GM18498 (cell line): ENCODE results near the gene ZNF598.

Experiments
- ATAC-seq: cut with Tn5 transposase; IDR thresholded peaks from one replicate; pipeline ENCODE4 v1.9.1; 2021; ENCODE audit warnings: mild to moderate bottlenecking, moderate library complexity; ENCODE audit not compliant: unreplicated experiment

ZNF598 gene

DNA sequence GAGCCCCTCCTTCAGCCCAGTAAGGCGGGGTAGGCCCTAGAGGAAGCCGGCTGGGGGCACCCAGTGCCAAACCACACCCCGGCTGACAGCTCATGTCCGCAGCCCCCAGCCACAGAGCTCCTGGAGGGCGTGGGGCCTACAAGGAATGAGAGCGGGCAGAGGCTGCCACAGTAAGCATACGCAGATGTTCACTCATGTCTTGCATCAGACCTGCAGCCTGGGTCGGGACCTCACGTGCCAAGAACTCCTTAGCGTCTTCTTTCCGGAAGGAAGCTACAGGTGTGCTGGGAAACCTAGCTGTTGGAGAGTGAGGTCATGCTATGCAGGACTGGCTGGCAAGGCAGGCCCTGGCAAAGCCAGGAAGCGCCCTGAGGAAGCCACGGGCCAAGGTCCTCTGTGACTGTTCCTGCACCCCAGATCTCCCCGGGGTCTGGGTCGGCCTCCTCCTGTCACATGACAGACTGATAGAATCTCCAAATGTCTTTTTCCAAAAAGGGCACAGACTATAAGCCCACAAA is 1.6 kb downstream of the ZNF598 start:
- ATAC-seq = no peak

GRCh38 chr16:2007081-2007836 is 2.4 kb downstream of the ZNF598 start:
- no peak for ATAC-seq

DNA sequence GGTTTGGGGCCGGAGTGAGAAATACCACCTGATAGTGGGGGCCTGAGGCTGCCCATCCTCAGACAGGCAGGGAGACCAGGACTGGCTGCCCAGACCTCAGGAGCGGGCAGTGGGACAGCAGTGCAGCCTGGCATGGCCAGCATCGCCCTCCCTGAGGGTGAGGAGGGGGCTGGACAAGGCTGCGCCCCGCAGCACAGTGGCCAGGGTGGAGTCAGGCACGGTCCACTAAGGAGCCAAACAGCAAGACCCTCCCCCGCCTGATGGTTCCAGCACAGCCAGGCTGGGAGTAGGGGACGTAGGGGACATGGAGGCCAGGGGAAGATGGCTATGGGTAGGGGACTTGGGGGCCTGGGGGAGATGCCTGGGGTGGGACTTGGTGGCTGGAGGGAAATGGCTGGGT is 3.3 kb downstream of the ZNF598 start:
- ATAC-seq = no peak

DNA sequence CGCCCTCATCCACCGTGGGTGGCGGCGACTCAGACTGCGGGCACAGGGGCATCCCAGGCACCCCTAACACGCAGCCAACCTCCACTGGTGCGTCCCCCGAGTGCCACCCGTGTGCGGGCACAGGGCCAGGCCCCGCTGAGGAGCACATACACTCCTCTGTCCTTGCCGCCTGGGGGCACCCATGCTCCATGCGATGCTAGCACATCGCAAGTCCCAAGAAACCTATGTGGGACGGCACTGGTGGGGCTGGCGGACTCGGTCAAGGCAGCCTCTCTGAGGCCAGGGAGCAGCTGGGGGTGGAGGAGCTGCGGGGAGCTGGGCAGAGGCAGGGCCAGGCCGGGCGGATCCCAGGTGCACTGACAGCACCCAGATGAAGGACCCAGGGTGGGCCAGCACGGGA is 4.0 kb downstream of the ZNF598 start:
- ATAC-seq = no peak

GRCh38 chr16:2004795-2005517 is 4.7 kb downstream of the ZNF598 start:
- ATAC-seq = no peak

DNA sequence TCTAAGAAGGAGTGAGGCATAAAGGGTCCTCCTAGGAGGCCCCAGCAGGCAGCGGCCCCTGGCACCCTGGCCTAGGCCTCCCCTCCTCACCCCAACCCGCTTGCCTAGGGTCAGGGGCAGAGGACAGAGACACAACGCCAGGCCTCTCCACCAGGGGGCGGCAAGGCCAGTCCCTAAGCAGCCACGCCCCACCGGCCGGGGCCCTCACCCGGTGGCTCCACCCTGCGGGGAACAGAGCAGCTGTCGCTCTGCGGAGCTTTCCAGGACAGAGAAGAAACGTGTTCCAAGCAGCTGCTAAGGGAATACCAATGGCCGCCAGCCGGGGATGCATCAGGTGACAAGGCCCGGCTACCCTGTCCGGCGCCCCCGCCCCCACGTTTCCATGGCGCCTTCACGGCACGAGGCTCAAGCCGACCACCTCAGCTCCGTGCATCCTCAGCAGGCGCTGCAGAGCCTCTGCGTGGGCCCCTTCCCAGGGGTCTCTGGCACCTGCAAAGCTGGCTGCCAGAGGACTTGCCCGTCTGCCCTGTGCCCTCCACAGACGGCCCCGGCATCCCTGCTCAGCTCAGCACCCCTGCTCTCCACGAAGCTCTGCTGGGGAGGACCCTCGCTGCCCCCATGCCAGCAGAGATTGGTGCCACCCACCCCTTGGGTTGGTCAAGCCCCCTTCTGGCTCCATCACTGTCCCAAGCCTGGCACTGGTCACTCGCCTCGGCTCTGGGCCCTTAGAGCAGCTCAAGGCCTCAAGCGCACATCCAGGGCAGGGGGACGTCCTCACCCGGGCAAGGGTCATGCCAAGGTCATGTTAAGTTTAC is 5.6 kb downstream of the ZNF598 start:
- peak; percentile 69 for ATAC-seq

GRCh38 chr16:2003231-2003826 is 6.3 kb downstream of the ZNF598 start:
- ATAC-seq = no peak

- ATAC-seq = no peak
Measured at GRCh38 chr16:2002406-2003230, 7.0 kb downstream of the ZNF598 start.

GRCh38 chr16:2001456-2002355 is 7.9 kb downstream of the ZNF598 start:
- ATAC-seq = no peak

- no peak for ATAC-seq
Measured at GRCh38 chr16:2001035-2001434, 8.6 kb downstream of the ZNF598 start.

DNA sequence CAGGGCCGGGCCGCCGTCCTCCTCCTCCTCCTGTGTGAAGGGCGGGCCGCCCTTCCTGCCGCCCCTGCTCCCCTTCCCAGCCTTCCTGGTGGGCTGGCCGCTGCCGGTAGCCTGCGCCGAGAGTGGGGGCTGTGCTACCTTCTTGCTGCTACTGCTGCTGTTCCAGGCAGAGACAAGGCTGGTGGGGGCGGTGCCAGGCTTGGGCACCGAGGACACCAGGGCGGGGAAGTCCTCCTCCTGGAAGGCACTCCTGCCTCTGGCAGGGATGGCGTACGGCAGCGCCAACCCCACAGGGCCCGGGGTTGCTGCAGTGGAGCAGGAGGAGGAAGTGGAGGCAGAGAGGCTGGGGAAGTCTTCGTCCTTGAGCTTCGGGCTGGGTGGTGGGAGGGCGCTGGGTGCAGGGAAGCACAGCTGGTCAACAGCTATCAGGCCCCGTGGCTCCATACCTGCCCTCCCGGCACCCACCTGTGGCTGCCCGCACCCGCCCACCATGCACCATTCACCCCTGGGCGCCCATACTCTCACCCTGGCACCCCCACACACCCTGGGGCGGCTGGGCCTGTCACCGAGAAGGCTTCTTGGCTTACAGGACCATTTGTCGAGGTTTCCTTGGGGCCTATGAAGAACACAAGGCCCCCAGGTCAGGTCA is 9.6 kb downstream of the ZNF598 start:
- no peak for ATAC-seq

DNA sequence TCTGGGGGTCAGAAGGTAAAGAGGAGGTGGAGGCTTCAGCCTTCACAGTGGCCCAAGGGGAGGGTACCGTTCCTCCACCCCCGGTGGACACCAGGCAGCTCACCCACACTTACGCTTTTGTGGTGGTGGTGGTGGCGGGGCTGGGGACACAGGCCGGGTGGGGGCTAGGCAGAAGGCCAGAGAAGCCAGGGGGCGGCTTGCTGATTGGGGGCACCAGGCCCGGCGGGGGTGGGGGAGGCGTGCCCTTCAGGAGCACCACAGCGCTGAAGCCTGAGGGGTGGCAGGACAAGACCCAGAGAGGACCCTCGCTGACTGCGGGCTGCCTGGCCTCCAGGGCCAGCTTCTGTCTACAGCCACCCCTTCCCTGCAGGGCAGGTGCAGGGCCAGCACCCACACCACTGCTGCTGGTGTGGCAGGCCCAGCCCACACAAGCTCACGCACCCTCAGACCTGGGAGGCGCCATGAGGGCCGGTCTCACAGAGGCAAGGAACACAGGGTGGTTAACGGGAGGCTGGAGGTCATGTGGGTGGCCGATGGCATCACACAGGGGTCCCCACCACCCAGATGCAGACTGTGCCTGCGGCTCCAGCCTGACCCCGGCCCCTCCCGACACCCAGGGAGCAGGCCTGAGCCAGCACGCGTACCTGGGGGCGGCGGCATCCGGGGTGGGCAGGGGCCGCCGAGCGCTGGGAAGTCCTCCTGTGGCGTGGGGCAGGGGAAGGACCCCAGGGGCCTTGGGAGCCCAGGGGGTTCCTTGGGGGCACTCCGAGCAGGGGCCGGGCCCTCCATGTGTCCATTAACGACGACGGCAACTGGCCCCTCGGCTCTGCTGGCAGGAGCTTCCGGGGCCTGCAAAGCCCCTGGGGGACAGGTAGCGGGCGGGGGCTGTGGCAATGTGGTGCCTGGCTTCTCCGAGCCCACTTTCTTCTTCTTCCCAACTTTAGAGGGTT is 10.5 kb downstream of the ZNF598 start:
- no peak for ATAC-seq

DNA sequence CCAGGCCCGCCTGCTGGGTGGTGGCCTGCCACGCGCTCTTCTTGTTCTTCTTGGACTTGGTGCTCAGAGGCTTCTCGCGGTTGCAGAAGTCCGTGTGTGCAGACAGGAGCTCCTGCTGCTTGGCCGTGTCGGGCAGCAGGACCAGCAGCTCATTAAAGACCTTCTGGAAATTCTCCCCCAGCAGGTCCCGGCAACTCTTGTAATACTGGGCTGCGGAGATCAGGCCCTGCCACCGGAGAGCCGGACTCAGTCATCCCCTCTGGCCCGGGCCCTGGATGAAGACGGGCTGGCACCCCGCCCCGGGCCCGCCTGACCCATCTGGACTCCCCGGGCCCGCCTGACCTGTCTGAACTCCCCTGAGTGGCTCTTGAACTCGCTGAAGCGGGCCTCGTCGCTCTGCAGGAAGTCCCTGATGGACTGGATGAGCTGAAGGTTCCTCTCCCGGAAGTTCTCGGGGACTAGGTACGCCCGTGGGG is 11.2 kb downstream of the ZNF598 start:
- ATAC-seq = no peak

- ATAC-seq = no peak
Measured at GRCh38 chr16:1997494-1998359, 11.9 kb downstream of the ZNF598 start.

DNA sequence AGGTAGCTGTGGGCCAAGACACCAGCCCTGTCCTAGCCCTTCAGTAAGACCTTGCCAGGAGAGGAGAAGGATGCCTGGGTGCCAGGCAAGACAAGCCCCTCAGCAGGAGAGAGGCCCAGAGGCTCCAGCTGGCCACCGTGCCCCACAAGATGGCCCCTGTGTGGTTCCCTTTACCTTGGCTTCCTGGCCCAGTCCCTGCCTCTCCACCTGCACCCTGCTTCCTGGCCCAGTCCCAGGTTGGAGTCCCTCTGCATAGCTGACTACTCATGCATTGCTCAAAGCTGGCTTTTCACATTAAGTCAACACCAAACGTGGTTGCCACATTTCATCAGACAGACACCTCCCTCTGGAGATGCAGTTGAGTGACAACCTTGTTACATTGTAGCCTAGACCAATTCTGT is 15.9 kb downstream of the ZNF598 start:
- no peak for ATAC-seq

GRCh38 chr16:1992704-1993317 is 16.8 kb downstream of the ZNF598 start:
- no peak for ATAC-seq
